Hematopoietic multipotent progenitor cell (in vitro differentiated cells): ENCODE results near the gene TDRD1. TPM values are rescaled to one million over a fixed set of nuclear protein-coding genes. Genes with fewer than 3 reads are reported as not detected.

ENCODE experiments used
- small RNA-seq: library from RNA; depleted of rRNA; stranded (forward); fragments of <200 nt; gene quantifications from one replicate; pipeline ENCODE3, GENCODE V24; 2012
- total RNA-seq: library from RNA; depleted of rRNA; stranded (reverse); fragments of >200 nt; gene quantifications from one replicate; pipeline ENCODE4 v1.2.3, GENCODE V29; 2012

Gene TDRD1
- total RNA-seq, 1 donor: 0.27 TPM

Small RNAs within 50 kb of the gene (small RNA-seq; reads per million reads assigned to genes)
- not detected for gene RF02277

Other genes starting within 250 kb of the TDRD1 start
- 2.4 TPM for gene ADRB1, start 135.5 kb upstream of the TDRD1 start, total RNA-seq
- gene CCDC186, start 5.2 kb upstream of the TDRD1 start, total RNA-seq: 5.9 TPM
- gene VWA2, start 59.9 kb downstream of the TDRD1 start, total RNA-seq: 13.7 TPM
- 4.0 TPM for gene AFAP1L2, start 225.1 kb downstream of the TDRD1 start, total RNA-seq